IPS-20b (cell line): ENCODE results near the gene IGF1R.

Experiments
- H3K27ac ChIP-seq: one replicate; pipeline ENCODE4 v1.5.1; 2013; ENCODE audit warnings: low read length
- H3K27me3 ChIP-seq: 2 replicates; pipeline ENCODE4 v1.6.1; 2013; ENCODE audit warnings: mild to moderate bottlenecking, low read length, inconsistent platforms; ENCODE audit not compliant: insufficient read depth
- H3K36me3 ChIP-seq: 2 replicates; pipeline ENCODE4 v1.6.1; 2013; ENCODE audit warnings: low read depth, mild to moderate bottlenecking, inconsistent platforms, low read length, moderate library complexity; ENCODE audit not compliant: insufficient read depth
- H3K4me1 ChIP-seq: 2 replicates; pipeline ENCODE4 v1.6.1; 2013; ENCODE audit warnings: mild to moderate bottlenecking, control low read depth, inconsistent platforms, low read length, moderate library complexity; ENCODE audit not compliant: insufficient read depth
- H3K4me3 ChIP-seq: 2 replicates; pipeline ENCODE4 v1.5.1; 2013; ENCODE audit warnings: mild to moderate bottlenecking, low read length, inconsistent platforms
- H3K9ac ChIP-seq: 2 replicates; pipeline ENCODE4 v1.6.1; 2013; ENCODE audit warnings: low read depth, mild to moderate bottlenecking, inconsistent platforms, low read length, moderate library complexity
- H3K9me3 ChIP-seq: 2 replicates; pipeline ENCODE4 v1.6.1; 2013; ENCODE audit warnings: mild to moderate bottlenecking, low read depth, low read length, inconsistent platforms; ENCODE audit not compliant: insufficient read depth

Gene IGF1R

DNA sequence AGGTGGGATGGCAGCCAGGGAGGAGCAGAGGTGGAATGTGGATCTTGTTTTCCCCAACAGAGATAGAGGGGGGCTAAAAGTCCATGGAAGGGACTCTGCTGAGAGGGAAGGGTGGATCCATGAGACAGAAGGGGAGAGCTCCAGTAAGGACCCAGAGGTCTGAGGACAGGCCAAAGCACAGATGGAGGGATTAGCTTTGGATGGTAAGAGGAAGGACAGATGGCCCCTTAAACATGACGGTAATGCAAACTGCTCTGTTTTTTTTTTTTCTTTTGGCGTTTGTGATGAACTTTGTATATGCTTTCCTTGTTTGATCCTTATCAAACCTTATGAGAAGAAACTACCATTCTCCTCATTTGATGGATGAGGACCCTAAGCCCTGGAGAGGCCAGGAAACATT lies 96.2 kb downstream of the IGF1R start:
- Histone ChIP-seq H3K27ac (no peak overlapping the region), H3K36me3 (no peaks in the 10 kb centered on the region), H3K9ac (no peak overlapping the region), H3K9me3 (no peaks in the 10 kb centered on the region), H3K4me3 (no peak overlapping the region), H3K27me3 (no peaks in the 10 kb centered on the region), H3K4me1 (peaks cover 23% of the 10 kb centered on the region)

DNA sequence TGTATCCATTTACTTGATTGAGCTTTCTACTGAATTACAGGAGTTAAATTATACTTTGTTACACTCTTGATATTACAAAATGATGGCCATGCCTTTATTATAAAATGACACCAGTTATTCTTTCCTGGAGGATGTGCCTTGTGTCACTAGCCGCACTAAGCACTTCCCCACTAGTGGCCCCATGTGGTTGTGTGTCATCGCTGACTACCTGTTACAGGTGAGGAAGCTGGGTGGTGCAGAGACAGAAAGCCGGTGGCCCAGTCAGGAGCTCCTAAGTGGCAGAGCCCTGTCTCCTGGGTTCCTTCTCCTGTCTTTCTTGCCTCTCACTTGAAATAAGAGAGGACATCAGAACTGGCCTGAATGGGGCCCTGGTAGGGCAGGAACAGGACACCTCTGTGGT lies 96.8 kb downstream of the IGF1R start:
- H3K36me3 ChIP-seq = no peaks in the 10 kb centered on the region
- H3K9me3 ChIP-seq = no peaks in the 10 kb centered on the region
- H3K27me3 ChIP-seq = no peaks in the 10 kb centered on the region
- no peak overlapping the region for H3K4me3 ChIP-seq
- no peak overlapping the region for H3K27ac ChIP-seq
- H3K9ac ChIP-seq = no peak overlapping the region
- peaks cover 20% of the 10 kb centered on the region for H3K4me1 ChIP-seq

DNA sequence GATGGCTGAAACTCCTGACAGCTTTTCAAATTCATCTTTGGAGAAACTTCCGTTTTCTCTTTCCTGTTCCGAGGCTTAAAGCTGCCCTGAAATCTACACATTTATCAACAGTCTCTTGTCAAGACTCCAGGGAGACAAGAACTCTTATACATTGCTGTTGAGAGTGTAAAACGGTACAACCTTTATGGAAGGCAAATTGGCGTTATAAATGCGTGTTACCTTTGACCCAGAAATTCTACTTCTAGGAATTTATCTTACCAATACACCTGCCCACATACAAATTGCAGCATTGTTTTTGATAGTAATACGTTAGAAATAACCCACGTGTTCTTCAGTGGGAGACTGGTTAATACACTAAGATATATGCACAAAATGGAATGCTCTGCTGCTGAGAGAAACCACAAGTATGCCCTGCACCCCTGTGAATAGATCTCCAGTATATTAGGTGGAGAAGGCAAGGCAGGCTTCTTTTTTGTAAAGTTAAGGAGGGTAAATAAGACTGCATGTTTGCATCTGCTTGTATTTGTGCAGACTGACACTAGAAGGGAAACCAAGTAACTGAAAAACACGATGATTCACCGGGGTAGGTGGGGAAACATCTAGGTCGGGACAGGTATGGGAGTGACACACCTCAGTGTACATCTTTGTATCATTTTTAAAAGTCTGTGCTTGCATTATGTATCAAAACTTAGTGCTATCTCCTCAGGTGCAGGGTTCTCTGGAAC lies 97.5 kb downstream of the IGF1R start:
- H3K4me3 ChIP-seq = no peak overlapping the region
- H3K4me1 ChIP-seq = peaks cover 17% of the 10 kb centered on the region
- no peaks in the 10 kb centered on the region for H3K9me3 ChIP-seq
- no peaks in the 10 kb centered on the region for H3K36me3 ChIP-seq
- H3K9ac ChIP-seq = no peak overlapping the region
- no peaks in the 10 kb centered on the region for H3K27me3 ChIP-seq
- H3K27ac ChIP-seq = no peak overlapping the region

DNA sequence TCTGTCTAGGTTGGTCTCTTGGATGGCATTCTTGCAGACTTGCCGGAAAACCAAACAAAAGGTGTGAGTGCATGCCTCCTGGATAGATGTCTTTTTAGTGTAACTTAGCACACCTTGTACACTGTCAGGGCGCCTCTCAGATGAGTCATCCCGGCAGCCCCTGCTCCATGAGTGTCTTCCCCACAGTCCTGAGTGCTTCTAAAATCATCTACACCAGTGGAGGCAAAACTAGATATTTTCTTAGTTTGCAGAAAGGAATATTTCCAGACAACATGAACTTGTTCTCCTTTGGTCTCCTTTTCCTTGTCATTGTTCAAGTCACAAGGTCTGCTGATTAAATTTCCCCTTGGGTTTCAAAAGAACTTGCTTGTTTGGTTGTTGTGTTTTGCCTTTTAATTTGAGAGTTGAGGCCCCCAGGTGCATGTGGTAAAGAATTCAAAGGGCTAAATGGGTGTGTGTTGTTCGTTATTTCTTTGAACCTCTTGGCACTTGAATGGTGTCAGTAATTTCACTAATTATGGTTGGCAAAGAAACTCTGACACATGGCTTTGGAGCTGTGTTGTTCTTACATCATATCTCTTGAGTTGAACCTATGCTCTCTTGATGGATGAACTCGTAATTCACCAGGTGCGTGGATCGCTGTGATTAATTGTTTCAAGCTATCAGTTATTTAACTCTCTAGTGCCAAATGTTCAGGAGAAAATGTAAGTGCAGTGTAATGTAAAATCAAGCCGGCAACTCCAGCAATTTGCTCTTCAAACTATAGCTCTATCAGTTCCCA lies 98.2 kb downstream of the IGF1R start:
- peaks cover 19% of the 10 kb centered on the region for H3K4me1 ChIP-seq
- H3K27ac ChIP-seq = no peak overlapping the region
- H3K36me3 ChIP-seq = no peaks in the 10 kb centered on the region
- H3K9ac ChIP-seq = no peak overlapping the region
- H3K9me3 ChIP-seq = no peaks in the 10 kb centered on the region
- H3K4me3 ChIP-seq = no peak overlapping the region
- H3K27me3 ChIP-seq = no peaks in the 10 kb centered on the region

DNA sequence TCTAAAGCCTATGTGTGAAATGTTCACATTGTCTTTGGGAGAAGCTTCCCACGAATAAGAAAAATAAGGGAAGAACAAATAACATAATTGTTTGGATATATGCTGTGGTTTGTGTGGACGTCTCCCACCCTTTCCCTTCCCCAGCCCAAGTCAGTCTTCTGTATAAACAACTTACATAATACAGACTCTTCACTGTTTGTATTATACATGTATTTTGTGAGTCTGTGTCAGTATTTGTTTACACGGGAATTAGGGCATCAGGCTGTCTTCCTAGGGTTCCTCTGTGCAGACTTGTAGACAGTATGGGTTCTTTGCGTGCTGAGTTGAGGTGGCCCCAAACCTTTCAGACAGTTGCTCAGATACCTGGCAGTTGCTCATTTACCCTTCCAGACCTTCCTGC lies 103.4 kb downstream of the IGF1R start:
- Histone ChIP-seq H3K4me3 (no peak overlapping the region), H3K27ac (no peak overlapping the region), H3K36me3 (no peaks in the 10 kb centered on the region), H3K27me3 (no peaks in the 10 kb centered on the region), H3K4me1 (peaks cover 13% of the 10 kb centered on the region), H3K9me3 (no peaks in the 10 kb centered on the region), H3K9ac (no peak overlapping the region)

DNA sequence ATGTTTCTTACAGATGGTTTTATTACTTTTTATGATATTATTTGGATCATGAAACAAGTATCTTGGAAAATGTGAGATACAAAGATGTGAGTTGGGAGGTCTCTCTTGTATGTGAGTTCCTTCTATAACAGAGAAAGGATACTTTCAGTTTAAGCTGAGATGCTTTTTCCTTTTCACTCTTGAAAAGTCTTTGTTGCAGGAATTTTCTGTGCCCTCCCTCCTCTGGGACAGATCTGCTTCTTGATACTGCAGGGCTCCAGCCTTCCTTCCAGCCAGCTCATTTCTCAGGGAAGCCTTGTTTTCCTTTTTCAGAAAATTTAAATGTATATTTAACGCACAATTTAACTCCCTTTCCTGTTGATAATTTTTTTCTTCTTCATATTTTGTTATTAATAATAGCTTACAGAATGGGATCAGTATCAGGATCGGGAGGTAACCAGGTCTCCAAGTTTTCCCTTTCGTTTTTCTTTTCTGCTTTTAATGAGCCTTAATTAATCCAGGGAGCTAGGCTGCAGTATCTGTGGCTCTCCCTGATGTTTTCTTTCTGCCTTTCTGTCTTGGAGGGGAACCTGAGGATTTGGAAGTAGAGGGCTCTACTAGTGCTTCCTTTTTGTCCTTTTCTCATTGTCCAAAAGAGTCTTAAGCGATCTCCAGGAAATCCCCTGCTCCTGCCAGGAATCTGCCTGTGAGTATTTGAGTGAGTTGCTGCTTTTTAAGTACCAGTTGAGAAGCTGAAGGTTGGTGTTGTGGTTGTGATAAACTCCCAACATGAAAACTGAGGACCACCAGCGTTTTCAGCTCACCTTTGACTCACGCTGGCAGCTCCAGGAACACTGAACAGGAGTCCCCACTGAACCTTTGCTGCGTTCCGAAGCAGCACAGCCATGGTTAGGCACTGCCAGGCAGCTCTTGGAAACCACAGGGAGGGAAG lies 105.7 kb downstream of the IGF1R start:
- Histone ChIP-seq H3K27ac (peak overlapping the region; percentile 15), H3K9ac (peak overlapping the region; percentile 44; the same call in 1 of the 2 replicates), H3K4me3 (no peak overlapping the region), H3K27me3 (no peaks in the 10 kb centered on the region), H3K4me1 (peaks cover 13% of the 10 kb centered on the region), H3K9me3 (no peaks in the 10 kb centered on the region), H3K36me3 (no peaks in the 10 kb centered on the region)

DNA sequence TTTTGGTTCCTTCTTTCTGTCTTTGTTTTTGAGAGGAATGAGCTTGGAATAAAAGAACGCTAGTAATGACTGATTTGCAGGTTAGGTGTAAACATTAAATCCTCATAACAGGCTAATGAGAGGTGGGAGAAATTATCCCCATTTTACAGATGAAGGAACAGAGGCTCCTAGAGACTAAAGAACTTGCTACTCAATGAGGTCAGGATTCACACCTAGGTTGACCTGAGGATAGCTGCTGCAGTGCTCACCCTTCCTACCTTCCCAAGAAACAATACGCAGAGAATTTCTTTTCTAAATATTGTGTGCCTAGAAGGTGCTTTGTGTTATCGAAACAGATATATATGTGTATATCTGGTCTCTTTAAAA lies 106.3 kb downstream of the IGF1R start:
- H3K9ac ChIP-seq = peak overlapping the region; percentile 44; the same call in 1 of the 2 replicates
- no peaks in the 10 kb centered on the region for H3K27me3 ChIP-seq
- peak overlapping the region; percentile 15 for H3K27ac ChIP-seq
- H3K36me3 ChIP-seq = no peaks in the 10 kb centered on the region
- no peaks in the 10 kb centered on the region for H3K9me3 ChIP-seq
- no peak overlapping the region for H3K4me3 ChIP-seq
- H3K4me1 ChIP-seq = peaks cover 13% of the 10 kb centered on the region

DNA sequence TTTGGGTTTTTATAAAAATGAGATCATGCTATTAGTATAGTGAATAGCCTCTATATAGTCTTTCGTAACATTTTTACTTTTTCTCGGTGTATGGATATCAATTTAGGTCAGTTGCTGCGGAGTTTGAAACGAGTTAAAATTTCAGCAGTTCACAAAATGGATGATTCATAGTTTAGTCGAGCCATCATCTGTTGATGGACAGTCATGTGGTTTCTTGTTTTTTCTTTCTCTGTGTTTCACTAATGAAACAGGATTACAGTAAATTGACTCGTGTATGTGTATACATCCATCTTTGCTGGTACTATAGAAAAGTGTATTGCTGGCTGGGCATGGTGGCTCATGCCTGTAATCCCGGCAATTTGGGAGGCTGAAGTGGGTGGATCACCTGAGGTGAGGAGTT lies 106.8 kb downstream of the IGF1R start:
- Histone ChIP-seq H3K4me3 (no peak overlapping the region), H3K9ac (no peak overlapping the region), H3K27ac (no peak overlapping the region), H3K4me1 (peaks cover 13% of the 10 kb centered on the region), H3K27me3 (no peaks in the 10 kb centered on the region), H3K9me3 (no peaks in the 10 kb centered on the region), H3K36me3 (no peaks in the 10 kb centered on the region)

DNA sequence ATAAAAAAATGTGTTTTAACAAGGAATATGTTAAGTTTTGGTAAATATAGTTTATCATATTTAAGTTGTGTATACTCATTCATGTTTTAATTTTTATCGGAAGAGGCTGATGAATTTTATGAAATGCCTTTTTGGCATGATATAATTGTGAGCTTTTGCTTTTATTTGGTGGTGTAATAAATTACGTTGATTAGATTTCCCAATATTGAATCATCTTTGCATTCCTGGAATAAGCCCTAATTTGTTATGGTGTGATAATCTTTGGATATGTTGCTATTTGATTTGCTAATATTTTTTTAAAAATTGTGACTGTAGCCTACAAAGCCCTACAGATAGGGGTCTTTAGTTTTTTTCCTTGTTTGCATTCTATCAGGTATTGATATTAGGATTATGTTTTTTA lies 107.4 kb downstream of the IGF1R start:
- peaks cover 13% of the 10 kb centered on the region for H3K4me1 ChIP-seq
- H3K27me3 ChIP-seq = no peaks in the 10 kb centered on the region
- H3K36me3 ChIP-seq = peaks cover under 1% of the 10 kb centered on the region; the same call in 1 of the 2 replicates
- no peak overlapping the region for H3K27ac ChIP-seq
- H3K4me3 ChIP-seq = no peak overlapping the region
- no peak overlapping the region for H3K9ac ChIP-seq
- H3K9me3 ChIP-seq = no peaks in the 10 kb centered on the region

DNA sequence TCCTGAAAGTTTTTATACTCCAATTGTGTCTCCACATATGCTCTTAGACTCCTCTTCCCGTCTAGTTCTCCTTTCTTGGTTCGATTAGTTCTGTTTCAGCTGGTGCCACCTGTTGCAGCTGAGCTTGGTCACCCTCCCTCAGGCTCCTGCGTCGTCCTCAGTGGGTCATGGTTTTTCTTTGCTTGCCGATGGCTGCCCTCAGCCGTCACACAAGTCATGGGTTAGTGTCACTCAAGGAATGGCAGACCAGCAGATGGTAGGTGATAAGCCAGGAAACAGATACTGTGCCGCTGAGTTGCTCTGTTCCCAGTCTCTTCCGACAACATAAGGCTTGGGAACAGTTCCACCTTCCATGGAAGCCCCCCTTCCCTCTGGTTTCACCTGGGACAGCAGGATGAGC lies 109.9 kb downstream of the IGF1R start:
- Histone ChIP-seq H3K9ac (no peak overlapping the region), H3K4me1 (peaks cover 13% of the 10 kb centered on the region), H3K4me3 (no peak overlapping the region), H3K36me3 (peaks cover 3% of the 10 kb centered on the region; the same call in 1 of the 2 replicates), H3K27me3 (no peaks in the 10 kb centered on the region), H3K9me3 (0 out of 2 replicates have a peak, but pooled peaks cover 2% of the 10 kb centered on the region), H3K27ac (no peak overlapping the region)

DNA sequence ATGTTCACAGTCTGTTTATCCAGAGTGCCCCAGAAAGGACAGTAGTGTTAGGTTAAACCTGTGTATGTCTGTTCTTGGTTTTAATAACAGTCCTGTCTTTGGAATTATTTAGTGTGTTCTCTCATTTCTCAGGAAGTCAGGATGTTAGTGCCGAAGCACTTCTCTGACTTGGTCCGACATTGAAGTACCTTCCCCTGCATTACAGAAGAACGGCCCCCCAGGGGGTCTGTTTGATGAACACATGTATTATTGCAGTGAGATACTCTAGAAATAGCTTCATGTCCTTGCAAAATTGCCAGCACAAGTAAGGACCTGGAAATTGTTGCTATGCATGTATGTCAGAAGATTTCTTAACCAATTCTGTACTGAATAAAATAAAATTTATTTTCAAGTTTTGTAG lies 110.9 kb downstream of the IGF1R start:
- H3K27ac ChIP-seq = no peak overlapping the region

More for the DNA sequence above, 110.9 kb downstream of the IGF1R start:
- Histone ChIP-seq H3K4me3 (no peak overlapping the region), H3K27me3 (no peaks in the 10 kb centered on the region), H3K4me1 (peaks cover 15% of the 10 kb centered on the region), H3K9me3 (0 out of 2 replicates have a peak, but pooled peaks cover 2% of the 10 kb centered on the region), H3K36me3 (peaks cover 3% of the 10 kb centered on the region; the same call in 1 of the 2 replicates), H3K9ac (no peak overlapping the region)
